Measurements from ENCODE around the gene KSR2.
A peak's percentile ranks its signal among the peaks of the same experiment; 100 is the strongest.

Gene KSR2

DNA sequence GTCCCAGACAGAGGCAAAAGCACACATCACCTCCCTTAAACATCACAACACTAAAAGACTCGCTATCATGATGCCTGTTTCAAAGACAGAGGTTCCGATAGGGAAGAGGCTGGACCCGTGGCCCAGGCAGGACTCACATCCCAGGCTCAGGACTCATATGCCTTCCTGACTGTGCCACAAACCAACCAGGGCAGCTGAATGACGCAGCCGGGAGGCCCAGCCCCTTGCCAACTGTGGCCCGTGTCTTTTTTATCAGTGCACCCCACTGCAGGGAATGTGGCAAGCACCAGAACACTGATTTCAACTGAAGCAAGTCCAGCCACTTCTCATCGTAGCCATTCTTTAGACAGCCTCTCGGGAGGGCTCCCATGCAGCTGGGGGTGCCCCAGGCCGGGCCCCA, 132.3 kb downstream of the KSR2 start:
- no peak overlapping the region for H3K4me3 ChIP-seq (ENCODE audit: low read length)
- no peak for DNase-seq (ENCODE audit: low read depth)
- no peak for TF ChIP-seq CTCF (conservative IDR thresholded peaks at IDR 0.05; ENCODE audit: low read length)

- TF ChIP-seq CTCF (conservative IDR thresholded peaks at IDR 0.05; ENCODE audit: low read length), result no peak
- H3K4me3 ChIP-seq (ENCODE audit: low read length), result no peak overlapping the region
- DNase-seq (ENCODE audit: low read depth), result no peak
These were observed 133.6 kb downstream of the KSR2 start for GRCh38 chr12:117835156-117835555.

- DNase-seq (ENCODE audit: low read depth), result peak; percentile 79
- no peak overlapping the region for H3K4me3 ChIP-seq (ENCODE audit: low read length)
- TF ChIP-seq CTCF (conservative IDR thresholded peaks at IDR 0.05; ENCODE audit: low read length), result no peak
These were observed 136.0 kb downstream of the KSR2 start for GRCh38 chr12:117832459-117833457.

DNA sequence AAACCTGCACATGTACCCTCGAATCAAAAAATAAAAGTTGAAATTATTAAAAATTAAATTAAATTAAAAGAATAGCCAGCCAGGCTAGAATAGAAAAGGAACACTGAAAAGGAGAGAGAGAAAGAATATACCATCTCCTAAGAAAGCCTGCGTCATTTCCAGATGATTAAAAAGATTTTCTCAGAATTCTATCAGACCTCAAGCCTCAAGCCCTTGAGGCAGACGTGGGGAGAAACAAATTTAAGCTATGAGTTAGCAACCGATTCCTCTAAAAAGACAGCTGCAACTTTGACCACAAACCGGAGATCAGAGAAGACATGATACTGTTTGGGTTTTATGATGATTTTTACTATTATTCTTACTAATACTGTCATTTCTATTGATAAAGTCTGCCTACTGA, 138.3 kb downstream of the KSR2 start:
- peak; percentile 86 for DNase-seq (ENCODE audit: low read depth)
- no peak overlapping the region for H3K4me3 ChIP-seq (ENCODE audit: low read length)
- TF ChIP-seq CTCF (conservative IDR thresholded peaks at IDR 0.05; ENCODE audit: low read length), result no peak

DNA sequence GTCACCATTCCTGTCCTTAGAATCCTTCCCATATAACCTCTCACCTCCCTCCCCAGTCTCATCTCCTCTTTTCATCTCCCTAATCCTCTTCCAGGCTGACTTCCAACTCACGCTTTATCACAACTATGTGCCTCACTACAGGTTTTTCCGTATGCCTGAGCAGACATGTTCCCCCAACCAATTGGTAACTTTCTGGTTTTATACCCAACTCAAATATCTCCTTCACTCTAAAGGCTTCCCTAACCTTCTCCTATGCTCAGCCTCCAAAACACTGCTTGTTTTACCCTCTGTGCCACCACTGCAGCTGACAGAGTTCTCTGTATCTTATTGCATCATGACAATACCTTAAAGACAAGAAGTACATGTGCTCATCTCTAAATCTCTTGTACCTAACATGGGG, 139.7 kb downstream of the KSR2 start:
- DNase-seq (ENCODE audit: low read depth), result no peak
- TF ChIP-seq CTCF (conservative IDR thresholded peaks at IDR 0.05; ENCODE audit: low read length), result no peak
- no peak overlapping the region for H3K4me3 ChIP-seq (ENCODE audit: low read length)

GRCh38 chr12:117827660-117828059, 141.1 kb downstream of the KSR2 start:
- DNase-seq (ENCODE audit: low read depth), result no peak
- no peak for TF ChIP-seq CTCF (conservative IDR thresholded peaks at IDR 0.05; ENCODE audit: low read length)
- H3K4me3 ChIP-seq (ENCODE audit: low read length), result no peak overlapping the region

- TF ChIP-seq CTCF (conservative IDR thresholded peaks at IDR 0.05; ENCODE audit: low read length), result no peak
- no peak for DNase-seq (ENCODE audit: low read depth)
- no peak overlapping the region for H3K4me3 ChIP-seq (ENCODE audit: low read length)
These were observed 143.0 kb downstream of the KSR2 start for GRCh38 chr12:117825827-117826226.
